SJCRH30 (cell line): ENCODE measurements around the gene COMMD7. TPM values are rescaled to one million over a fixed set of nuclear protein-coding genes. Genes with fewer than 3 reads are reported as not detected.

Experiments used
- DNase-seq, 2 experiments: peaks; one replicate each; pipeline ENCODE4 v3.0.0-alpha.2; 2015 to 2020
- H3K27ac ChIP-seq: fragments of 250-450 bp; sonication (Bioruptor Pico); 2 replicates; pipeline ENCODE4 v1.5.1; 2020; ENCODE audit warnings: mild to moderate bottlenecking, moderate library complexity
- H3K27me3 ChIP-seq: fragments of 250-450 bp; sonication (Bioruptor Pico); 2 replicates; pipeline ENCODE4 v1.5.1; 2020; ENCODE audit warnings: mild to moderate bottlenecking, moderate library complexity
- H3K36me3 ChIP-seq: fragments of 250-450 bp; sonication (Bioruptor Pico); 2 replicates; pipeline ENCODE4 v1.5.1; 2020; ENCODE audit warnings: mild to moderate bottlenecking, moderate library complexity
- H3K4me1 ChIP-seq: fragments of 250-450 bp; sonication (Bioruptor Pico); 2 replicates; pipeline ENCODE4 v1.5.1; 2020; ENCODE audit warnings: mild to moderate bottlenecking, moderate library complexity
- H3K4me3 ChIP-seq: fragments of 250-450 bp; sonication (Bioruptor Pico); 2 replicates; pipeline ENCODE4 v1.5.1; 2020; ENCODE audit warnings: mild to moderate bottlenecking, moderate library complexity
- H3K9me3 ChIP-seq: fragments of 250-450 bp; sonication (Bioruptor Pico); replicated peaks from 2 replicates; pipeline ENCODE4 v1.5.1; 2020; ENCODE audit warnings: mild to moderate bottlenecking, moderate library complexity
- total RNA-seq: library from RNA; depleted of rRNA; stranded (reverse); fragments of >200 nt; shearing (Covaris generic); gene quantifications from 2 replicates; pipeline ENCODE4 v1.2.3, GENCODE V29; 2014

COMMD7 gene
- total RNA-seq, 1 experiment from 2014 or later: 18.8 TPM

- Histone ChIP-seq H3K4me1 (peaks cover 11% of the 10 kb centered on the region), H3K9me3 (no peaks in the 10 kb centered on the region), H3K4me3 (no peak overlapping the region), H3K27ac (no peak overlapping the region), H3K27me3 (peaks cover 6% of the 10 kb centered on the region; the same call in 1 of the 2 replicates), H3K36me3 (no peaks in the 10 kb centered on the region)
- DNase-seq: no peak
Observed at GRCh38 chr20:32682508-32682987, 60.7 kb downstream of the COMMD7 start.

GRCh38 chr20:32681175-32682084 is 61.8 kb downstream of the COMMD7 start:
- Histone ChIP-seq H3K9me3 (no peaks in the 10 kb centered on the region), H3K36me3 (no peaks in the 10 kb centered on the region), H3K27me3 (peaks cover 6% of the 10 kb centered on the region; the same call in 1 of the 2 replicates), H3K4me3 (no peak overlapping the region), H3K4me1 (peaks cover 11% of the 10 kb centered on the region), H3K27ac (no peak overlapping the region)
- DNase-seq: peak; percentile 54 to 61

GRCh38 chr20:32680544-32681174 is 62.6 kb downstream of the COMMD7 start:
- no peak for DNase-seq
- no peaks in the 10 kb centered on the region for H3K9me3 ChIP-seq
- no peaks in the 10 kb centered on the region for H3K36me3 ChIP-seq
- H3K27me3 ChIP-seq: peaks cover 6% of the 10 kb centered on the region; the same call in 1 of the 2 replicates
- peaks cover 17% of the 10 kb centered on the region for H3K4me1 ChIP-seq
- no peak overlapping the region for H3K4me3 ChIP-seq
- H3K27ac ChIP-seq: no peak overlapping the region

- H3K27me3 ChIP-seq: peaks cover 6% of the 10 kb centered on the region; the same call in 1 of the 2 replicates
- no peak overlapping the region for H3K27ac ChIP-seq
- H3K4me1 ChIP-seq: peaks cover 18% of the 10 kb centered on the region
- H3K9me3 ChIP-seq: no peaks in the 10 kb centered on the region
- no peak for DNase-seq
- no peak overlapping the region for H3K4me3 ChIP-seq
- H3K36me3 ChIP-seq: no peaks in the 10 kb centered on the region
Observed at GRCh38 chr20:32678948-32679347, 64.3 kb downstream of the COMMD7 start.

- no peaks in the 10 kb centered on the region for H3K36me3 ChIP-seq
- H3K9me3 ChIP-seq: no peaks in the 10 kb centered on the region
- 0 out of 2 replicates have a peak, but pooled peaks cover 8% of the 10 kb centered on the region for H3K4me1 ChIP-seq
- no peak overlapping the region for H3K4me3 ChIP-seq
- peaks cover 6% of the 10 kb centered on the region; the same call in 1 of the 2 replicates for H3K27me3 ChIP-seq
- no peak overlapping the region for H3K27ac ChIP-seq
- no peak for DNase-seq
Observed at GRCh38 chr20:32675223-32675975, 67.9 kb downstream of the COMMD7 start.

- Histone ChIP-seq H3K4me3 (no peak overlapping the region), H3K4me1 (0 out of 2 replicates have a peak, but pooled peaks cover 8% of the 10 kb centered on the region), H3K9me3 (no peaks in the 10 kb centered on the region), H3K27me3 (peaks cover 4% of the 10 kb centered on the region; the same call in 1 of the 2 replicates), H3K36me3 (no peaks in the 10 kb centered on the region), H3K27ac (no peak overlapping the region)
- DNase-seq: peak; percentile 49 to 77
Observed at GRCh38 chr20:32674362-32674789, 68.9 kb downstream of the COMMD7 start.

GRCh38 chr20:32672982-32673851 is 70.0 kb downstream of the COMMD7 start:
- Histone ChIP-seq H3K4me3 (no peak overlapping the region), H3K36me3 (no peaks in the 10 kb centered on the region), H3K27ac (no peak overlapping the region), H3K27me3 (no peaks in the 10 kb centered on the region), H3K4me1 (0 out of 2 replicates have a peak, but pooled peaks cover 8% of the 10 kb centered on the region), H3K9me3 (no peaks in the 10 kb centered on the region)
- DNase-seq: no peak

GRCh38 chr20:32672394-32672981 is 70.8 kb downstream of the COMMD7 start:
- 0 out of 2 replicates have a peak, but pooled peaks cover 8% of the 10 kb centered on the region for H3K4me1 ChIP-seq
- H3K4me3 ChIP-seq: no peak overlapping the region
- H3K9me3 ChIP-seq: no peaks in the 10 kb centered on the region
- DNase-seq: no peak
- H3K36me3 ChIP-seq: no peaks in the 10 kb centered on the region
- H3K27ac ChIP-seq: no peak overlapping the region
- peaks cover 3% of the 10 kb centered on the region; the same call in 1 of the 2 replicates for H3K27me3 ChIP-seq

- no peaks in the 10 kb centered on the region for H3K9me3 ChIP-seq
- no peak overlapping the region for H3K4me3 ChIP-seq
- no peaks in the 10 kb centered on the region for H3K36me3 ChIP-seq
- H3K27ac ChIP-seq: no peak overlapping the region
- H3K4me1 ChIP-seq: 0 out of 2 replicates have a peak, but pooled peaks cover 4% of the 10 kb centered on the region
- H3K27me3 ChIP-seq: peaks cover 3% of the 10 kb centered on the region; the same call in 1 of the 2 replicates
- no peak for DNase-seq
Observed at GRCh38 chr20:32670773-32671455, 72.4 kb downstream of the COMMD7 start.

- no peak overlapping the region for H3K27ac ChIP-seq
- H3K36me3 ChIP-seq: no peaks in the 10 kb centered on the region
- peaks cover 3% of the 10 kb centered on the region; the same call in 1 of the 2 replicates for H3K27me3 ChIP-seq
- DNase-seq: no peak
- no peaks in the 10 kb centered on the region for H3K9me3 ChIP-seq
- no peak overlapping the region for H3K4me3 ChIP-seq
- 0 out of 2 replicates have a peak, but pooled peaks cover 2% of the 10 kb centered on the region for H3K4me1 ChIP-seq
Observed at GRCh38 chr20:32667027-32667426, 76.2 kb downstream of the COMMD7 start.

- no peak for DNase-seq
- Histone ChIP-seq H3K27ac (no peak overlapping the region), H3K4me3 (no peak overlapping the region), H3K4me1 (0 out of 2 replicates have a peak, but pooled peaks cover 2% of the 10 kb centered on the region), H3K27me3 (peaks cover 3% of the 10 kb centered on the region; the same call in 1 of the 2 replicates), H3K36me3 (no peaks in the 10 kb centered on the region), H3K9me3 (no peaks in the 10 kb centered on the region)
Observed at GRCh38 chr20:32664678-32665159, 78.5 kb downstream of the COMMD7 start.

- no peaks in the 10 kb centered on the region for H3K9me3 ChIP-seq
- H3K4me3 ChIP-seq: no peak overlapping the region
- no peak overlapping the region for H3K27ac ChIP-seq
- no peaks in the 10 kb centered on the region for H3K36me3 ChIP-seq
- 0 out of 2 replicates have a peak, but pooled peaks cover 2% of the 10 kb centered on the region for H3K4me1 ChIP-seq
- H3K27me3 ChIP-seq: peaks cover 3% of the 10 kb centered on the region; the same call in 1 of the 2 replicates
- no peak for DNase-seq
Observed at GRCh38 chr20:32664012-32664677, 79.1 kb downstream of the COMMD7 start.
